Measurements from ENCODE around the gene POC1A.

DNA sequence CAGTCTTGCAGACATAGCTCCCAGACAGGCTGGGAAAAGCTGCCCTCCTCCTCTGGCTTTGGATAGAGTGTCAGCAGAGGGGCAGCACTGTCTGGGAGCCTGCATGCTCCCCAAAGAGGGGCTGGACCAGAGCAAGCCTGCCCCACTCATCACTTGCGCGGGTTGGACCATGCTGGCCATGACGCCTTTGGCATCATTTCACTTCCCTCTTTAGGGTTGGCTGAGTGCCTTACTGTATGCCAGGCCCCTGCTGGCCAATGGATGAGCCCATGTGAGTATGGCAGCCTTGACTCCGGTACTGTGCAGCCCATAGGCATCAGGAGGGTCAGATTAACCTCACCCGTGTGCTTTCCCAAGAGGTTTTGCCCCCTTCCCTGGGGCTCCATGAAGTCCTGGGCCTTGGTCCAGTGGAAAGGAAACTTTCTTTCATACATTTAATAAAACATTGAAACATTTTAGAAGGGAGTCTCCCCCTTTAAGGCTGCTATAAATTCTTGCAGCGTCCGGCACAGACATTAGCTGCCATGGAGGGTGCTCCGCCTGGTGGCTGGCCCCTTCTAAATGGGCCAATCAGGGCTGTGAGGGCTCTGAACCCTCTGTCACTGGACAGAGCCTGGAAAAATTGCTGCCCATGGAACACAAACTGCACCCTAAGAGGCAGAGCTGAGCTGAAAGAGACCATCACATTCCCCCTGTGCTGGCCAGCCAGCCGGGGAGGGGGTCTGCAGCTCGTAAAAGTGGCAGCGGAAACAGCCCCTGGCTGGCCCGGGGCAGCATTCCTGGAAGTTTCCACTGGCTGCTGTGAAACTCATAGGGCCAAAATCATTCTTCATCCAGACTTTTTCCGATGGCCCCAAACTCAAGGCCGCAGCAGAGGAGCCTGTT is 77.1 kb downstream of the POC1A start:
- no peak for TF ChIP-seq CTCF (IDR thresholded peaks at IDR 0.05; ENCODE audit: low read depth, low read length)
- no peak for TF ChIP-seq EZH2phosphoT487 (IDR thresholded peaks at IDR 0.05; ENCODE audit: low read depth)
